Naive thymus-derived CD4-positive, alpha-beta T cell (primary cell): ENCODE data around the gene POLR2L. TPM values are rescaled to one million over a fixed set of nuclear protein-coding genes. Genes with fewer than 3 reads are reported as not detected.
A peak's percentile ranks its signal among the peaks of the same experiment; 100 is the strongest.

Source experiments
- ATAC-seq: fragments of 150-1000 bp; cut with Tn5 transposase; 2 replicates; pipeline ENCODE4 v1.10.0; 2021; ENCODE audit warnings: mild to moderate bottlenecking, moderate library complexity
- CTCF ChIA-PET: fragments of 350-600 bp; sonication (Branson Sonifier 250); formaldehyde crosslinking; loops from one replicate; lab custom pipeline; 2021; ENCODE audit warnings: antibody characterized with exemption; lab: Charles Lee
- POLR2A ChIA-PET: fragments of 350-600 bp; sonication (Branson Sonifier 250); formaldehyde crosslinking; loops from one replicate; lab custom pipeline; 2021; ENCODE audit warnings: antibody characterized with exemption, inconsistent platforms; lab: Charles Lee
- DNase-seq, 9 donors: peaks; one replicate each; pipeline versions ENCODE4 v3.0.0 to v3.0.0-alpha.2; 2020 to 2022; ENCODE audit warnings: mixed read lengths in 1 of 9
- H3K27ac ChIP-seq: one replicate; pipeline ENCODE4 v1.7.0; 2013; ENCODE audit warnings: mild to moderate bottlenecking, low read depth, low read length, moderate library complexity
- H3K27me3 ChIP-seq, 2 donors: one replicate each; pipeline ENCODE4 v1.7.0; 2013; ENCODE audit warnings: low read length in 2 of 2, mild to moderate bottlenecking in 2 of 2, moderate library complexity in 2 of 2; ENCODE audit not compliant: control insufficient read depth in 2 of 2, insufficient read depth in 2 of 2
- H3K36me3 ChIP-seq, 3 experiments: 1 replicate in 2 of 3; 2 replicates in 1 of 3; pipeline ENCODE4 v1.7.0; 2013; ENCODE audit warnings: low read length in 3 of 3, mild to moderate bottlenecking in 3 of 3, moderate library complexity in 1 of 3; ENCODE audit not compliant: insufficient read depth in 3 of 3, control insufficient read depth in 2 of 3
- H3K4me1 ChIP-seq, 2 donors: one replicate each; pipeline ENCODE4 v1.7.0; 2013; ENCODE audit warnings: low read length in 2 of 2, mild to moderate bottlenecking in 2 of 2, moderate library complexity in 1 of 2; ENCODE audit not compliant: control insufficient read depth in 2 of 2, insufficient read depth in 2 of 2
- H3K4me3 ChIP-seq: 2 replicates; pipeline ENCODE4 v1.7.0; 2013; ENCODE audit warnings: mild to moderate bottlenecking, low read length
- H3K9me3 ChIP-seq, 3 experiments: 1 replicate in 2 of 3; 2 replicates in 1 of 3; pipeline ENCODE4 v1.7.0; 2013; ENCODE audit warnings: low read length in 3 of 3; ENCODE audit not compliant: control insufficient read depth in 2 of 3
- H3K27ac Mint-ChIP-seq, 9 donors: one replicate each; pipeline ENCODE4 v1.8.0; 2020 to 2022; ENCODE audit warnings: mixed read lengths in 9 of 9, mild to moderate bottlenecking in 8 of 9, moderate library complexity in 5 of 9, inconsistent platforms in 2 of 9
- H3K27me3 Mint-ChIP-seq, 5 donors: one replicate each; pipeline ENCODE4 v1.8.0; 2021 to 2022; ENCODE audit warnings: mixed read lengths in 5 of 5, mild to moderate bottlenecking in 1 of 5
- H3K36me3 Mint-ChIP-seq, 5 donors: one replicate each; pipeline ENCODE4 v1.8.0; 2020 to 2022; ENCODE audit warnings: mixed read lengths in 5 of 5, mild to moderate bottlenecking in 3 of 5, inconsistent platforms in 1 of 5
- H3K4me1 Mint-ChIP-seq, 7 donors: one replicate each; pipeline ENCODE4 v1.8.0; 2020 to 2022; ENCODE audit warnings: mixed read lengths in 7 of 7, mild to moderate bottlenecking in 3 of 7, inconsistent platforms in 1 of 7
- H3K4me3 Mint-ChIP-seq, 10 donors: one replicate each; pipeline ENCODE4 v1.8.0; 2020 to 2022; ENCODE audit warnings: mild to moderate bottlenecking in 10 of 10, mixed read lengths in 10 of 10, moderate library complexity in 6 of 10, inconsistent platforms in 2 of 10
- H3K9me3 Mint-ChIP-seq, 11 donors: one replicate each; pipeline ENCODE4 v1.8.0; 2020 to 2022; ENCODE audit warnings: mixed read lengths in 11 of 11, mild to moderate bottlenecking in 4 of 11, inconsistent platforms in 1 of 11, moderate library complexity in 1 of 11
- intact Hi-C, 2 donors: fragments of 100-400 bp; cut with micrococcal nuclease; formaldehyde crosslinking; loops; one replicate each; pipeline ENCODE4 v1.15.1; 2023
- polyA plus RNA-seq, 2 donors: library from polyadenylated mRNA; unstranded; fragments of 300-500 nt; fragmentation: Illumina TruSeq; gene quantifications; one replicate each; pipeline ENCODE4 v1.2.3, GENCODE V29; 2021
- total RNA-seq, 6 experiments: library from RNA in 5 of 6; stranded (reverse) in 5 of 6; gene quantifications; 1 replicate in 5 of 6; 2 replicates in 1 of 6; pipeline ENCODE4 v1.2.3 and lab custom pipeline; 2021 to 2026

Gene POLR2L
- total and polyA plus RNA-seq, 7 experiments from 2014 or later = 31.2 to 93.3 (median 49.1) TPM

DNA sequence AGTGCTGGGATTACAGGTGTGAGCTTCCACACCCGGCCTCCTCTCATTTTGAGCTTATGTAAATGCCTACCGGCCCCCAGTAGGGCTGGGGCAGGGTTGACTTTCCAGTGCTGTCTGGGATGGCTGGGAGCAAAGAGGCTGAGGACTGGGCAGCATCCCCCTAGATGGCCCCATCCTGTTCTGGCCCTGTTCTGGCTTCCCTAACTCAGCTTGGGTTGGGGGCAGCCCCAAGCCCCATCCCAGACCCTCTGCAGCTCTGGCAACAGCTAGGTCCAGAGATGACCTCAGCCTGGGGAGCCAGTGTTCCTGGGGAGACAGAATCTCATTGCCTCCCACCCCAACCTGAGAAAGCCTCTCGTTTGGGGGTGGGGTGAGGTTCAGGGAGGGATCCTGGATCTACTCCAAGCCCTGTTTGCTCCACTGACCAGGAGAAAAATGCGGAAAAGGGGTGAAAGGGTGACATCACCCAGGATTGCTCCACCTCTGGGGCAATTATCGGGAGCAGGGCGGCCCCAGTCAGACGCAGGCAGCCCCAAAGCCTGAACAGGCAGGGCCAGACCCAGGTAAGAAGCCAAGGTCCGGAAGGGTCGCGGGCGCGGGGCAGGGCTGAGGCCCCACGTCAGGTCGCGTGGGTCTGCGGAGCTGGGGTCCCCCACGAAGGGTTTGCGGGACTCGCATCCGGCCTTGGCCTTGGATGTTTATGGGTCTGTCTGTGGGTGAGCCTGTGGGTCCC, 23.8 kb downstream of the POLR2L start, which contains the start of gene PNPLA2:
Gene PNPLA2, plus strand, starts transcription at position 519 of the 733 bp plus-strand sequence. CDS start 805 bp downstream, outside the sequence.
- peaks cover 0 to 38% (median 0%) of the 10 kb centered on the region in 3 experiments for H3K36me3 ChIP-seq
- Mint-ChIP-seq H3K36me3 (peaks cover 0 to 3% (median 0%) of the 10 kb centered on the region in 5 donors), H3K27me3 (no peaks in the 10 kb centered on the region), H3K27ac (peak within 1 kb of the TSS in 8 of 9 donors; percentile 67 to 93 (median 86)), H3K9me3 (no peaks in the 10 kb centered on the region), H3K4me1 (peaks cover 0 to 24% (median 13%) of the 10 kb centered on the region in 7 donors), H3K4me3 (peak within 1 kb of the TSS; percentile 82 to 92 (median 86))
- intact Hi-C loops = loop anchor here (1.0 kb wide), 6 partner anchors 9 to 312 kb away; partner anchors contain the start of genes RPLP2 (in 2 of the 2), PIDD1 (in 1 of the 2), POLR2L (in 1 of the 2) and SLC25A22 (in 1 of the 2)
- H3K4me1 ChIP-seq = peaks cover 12 to 15% of the 10 kb centered on the region in 2 donors
- ATAC-seq (no peak), DNase-seq (no peak)
- H3K27me3 ChIP-seq = no peaks in the 10 kb centered on the region
- peak within 1 kb of the TSS; percentile 91 for H3K27ac ChIP-seq
- ChIA-PET POLR2A (interaction anchor here (0.7 to 5.1 kb wide), 18 partner anchors 7 to 611 kb away, joined by 3 to 79 read pairs (median 7); partner anchors contain the start of genes BET1L, CD151, CRACR2B and DEAF1), CTCF (interaction anchor here (0.5 to 1.2 kb wide), 5 partner anchors 12 to 611 kb away, joined by 3 to 6 read pairs (median 3); partner anchors contain the start of genes BET1L and RIC8A)
- H3K9me3 ChIP-seq = no peaks in the 10 kb centered on the region
- H3K4me3 ChIP-seq = peak within 1 kb of the TSS; percentile 86

GRCh38 chr11:816433-816779, 25.9 kb downstream of the POLR2L start:
- ATAC-seq (no peak), DNase-seq (no peak)
- Mint-ChIP-seq H3K9me3 (no peaks in the 10 kb centered on the region), H3K4me1 (peaks cover 0 to 25% (median 18%) of the 10 kb centered on the region in 7 donors), H3K27ac (no peak overlapping the region), H3K36me3 (peaks cover 0 to 14% (median 0%) of the 10 kb centered on the region in 5 donors), H3K27me3 (no peaks in the 10 kb centered on the region), H3K4me3 (peak overlapping the region in 1 of 10 donors; percentile 51)
- peaks cover 18 to 21% of the 10 kb centered on the region in 2 donors for H3K4me1 ChIP-seq
- no peak overlapping the region for H3K4me3 ChIP-seq
- no peaks in the 10 kb centered on the region for H3K9me3 ChIP-seq
- H3K27me3 ChIP-seq = no peaks in the 10 kb centered on the region
- ChIA-PET CTCF (no interaction called here), POLR2A (interaction anchor here (0.7 to 5.1 kb wide), 2 partner anchors 13 to 14 kb away, joined by 3 to 79 read pairs; partner anchors contain the start of genes CD151 and CRACR2B)
- peaks cover 9 to 41% (median 12%) of the 10 kb centered on the region in 3 experiments for H3K36me3 ChIP-seq
- H3K27ac ChIP-seq = no peak overlapping the region
- intact Hi-C loops = no loop called here

DNA sequence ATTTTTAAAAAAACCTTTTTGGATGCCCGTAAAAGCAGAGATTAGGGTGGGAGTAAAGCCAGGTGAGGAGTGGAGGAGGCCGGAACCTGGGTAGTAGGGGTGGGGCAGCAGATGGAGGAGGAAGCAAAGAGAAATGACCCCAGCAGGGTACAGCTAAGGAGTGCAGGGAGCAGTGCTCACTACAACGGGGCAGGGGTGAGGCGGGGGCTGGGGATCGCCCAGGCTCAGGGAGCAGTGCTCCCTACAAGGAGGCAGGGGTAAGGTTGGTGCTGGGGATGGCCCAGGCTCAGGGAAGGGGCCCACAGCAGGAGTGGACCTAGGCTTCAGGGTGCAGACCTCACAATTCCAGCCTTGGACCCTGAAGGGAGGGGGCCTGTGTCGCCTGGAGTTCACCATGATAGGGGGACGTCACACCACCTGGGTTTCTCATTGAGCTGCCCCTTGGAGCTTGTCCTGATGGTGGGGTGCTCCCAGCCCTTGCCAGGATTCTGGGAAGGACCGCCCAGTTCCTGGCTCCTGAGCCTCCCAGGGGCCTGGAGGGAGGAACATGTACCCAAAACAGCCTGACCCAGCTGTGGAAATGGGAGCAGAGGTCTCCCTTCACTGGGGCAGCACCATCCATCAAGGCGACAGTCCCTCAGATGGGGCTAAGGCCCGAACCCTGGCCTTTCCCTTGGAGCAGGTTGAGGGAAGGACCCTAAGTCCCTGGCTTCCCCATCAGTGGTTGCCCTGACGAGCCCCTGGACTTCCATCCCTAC, 26.5 kb downstream of the POLR2L start:
- peaks cover 0 to 14% (median 0%) of the 10 kb centered on the region in 5 donors for H3K36me3 Mint-ChIP-seq
- H3K4me1 ChIP-seq = peaks cover 19 to 24% of the 10 kb centered on the region in 2 donors
- H3K27ac ChIP-seq = no peak overlapping the region
- H3K36me3 ChIP-seq = peaks cover 10 to 38% (median 12%) of the 10 kb centered on the region in 3 experiments
- H3K27ac Mint-ChIP-seq = no peak overlapping the region
- CTCF ChIA-PET = no interaction called here
- H3K4me3 Mint-ChIP-seq = no peak overlapping the region
- DNase-seq (no peak), ATAC-seq (no peak)
- H3K9me3 Mint-ChIP-seq = no peaks in the 10 kb centered on the region
- H3K4me1 Mint-ChIP-seq = peaks cover 4 to 26% (median 20%) of the 10 kb centered on the region in 7 donors
- no peak overlapping the region for H3K4me3 ChIP-seq
- no peaks in the 10 kb centered on the region for H3K27me3 Mint-ChIP-seq
- intact Hi-C loops = no loop called here
- H3K9me3 ChIP-seq = no peaks in the 10 kb centered on the region
- POLR2A ChIA-PET = interaction anchor here (0.7 kb wide), 1 partner anchor 12 kb away, joined by 3 read pairs; no protein-coding TSS in a partner anchor
- no peaks in the 10 kb centered on the region for H3K27me3 ChIP-seq

GRCh38 chr11:813456-814096, 28.8 kb downstream of the POLR2L start:
- no peaks in the 10 kb centered on the region for H3K27me3 ChIP-seq
- Mint-ChIP-seq H3K4me1 (peaks cover 8 to 32% (median 26%) of the 10 kb centered on the region in 7 donors), H3K27ac (peak overlapping the region in 4 of 9 donors; percentile 5 to 65 (median 40)), H3K4me3 (no peak overlapping the region), H3K9me3 (peaks cover 0 to 3% (median 0%) of the 10 kb centered on the region in 11 donors), H3K36me3 (peaks cover 0 to 14% (median 0%) of the 10 kb centered on the region in 5 donors), H3K27me3 (no peaks in the 10 kb centered on the region)
- DNase-seq (no peak), ATAC-seq (no peak)
- peaks cover 19 to 21% of the 10 kb centered on the region in 2 donors for H3K4me1 ChIP-seq
- H3K4me3 ChIP-seq = no peak overlapping the region
- H3K36me3 ChIP-seq = peaks cover 10 to 33% (median 12%) of the 10 kb centered on the region in 3 experiments
- POLR2A ChIA-PET = interaction anchor here (1.3 kb wide), 1 partner anchor 15 kb away, joined by 7 read pairs; no protein-coding TSS in a partner anchor
- CTCF ChIA-PET = no interaction called here
- H3K9me3 ChIP-seq = no peaks in the 10 kb centered on the region
- H3K27ac ChIP-seq = no peak overlapping the region
- intact Hi-C loops = no loop called here

GRCh38 chr11:813072-813455, 29.3 kb downstream of the POLR2L start:
- H3K36me3 Mint-ChIP-seq = peaks cover 0 to 14% (median 0%) of the 10 kb centered on the region in 5 donors
- intact Hi-C loops = no loop called here
- CTCF ChIA-PET = no interaction called here
- DNase-seq (no peak), ATAC-seq (no peak)
- H3K9me3 Mint-ChIP-seq = peaks cover 0 to 3% (median 0%) of the 10 kb centered on the region in 11 donors
- Histone ChIP-seq H3K27ac (no peak overlapping the region), H3K9me3 (no peaks in the 10 kb centered on the region), H3K36me3 (peaks cover 10 to 33% (median 12%) of the 10 kb centered on the region in 3 experiments), H3K27me3 (no peaks in the 10 kb centered on the region), H3K4me3 (no peak overlapping the region), H3K4me1 (peaks cover 22 to 25% of the 10 kb centered on the region in 2 donors)
- H3K4me1 Mint-ChIP-seq = peaks cover 8 to 37% (median 28%) of the 10 kb centered on the region in 7 donors
- H3K4me3 Mint-ChIP-seq = peak overlapping the region in 1 of 10 donors; percentile 94
- no peaks in the 10 kb centered on the region for H3K27me3 Mint-ChIP-seq
- POLR2A ChIA-PET = interaction anchor here (0.7 to 1.3 kb wide), 3 partner anchors 16 to 752 kb away, joined by 3 to 7 read pairs (median 3); no protein-coding TSS in a partner anchor
- no peak overlapping the region for H3K27ac Mint-ChIP-seq
